Activated naive CD4-positive, alpha-beta T cell treated with Interleukin-2 at 50 U/mL for 16 hours (primary cell): ENCODE measurements around the gene MERTK.
"Not testable (repeated sequence)": the region's sequence is repeated elsewhere in the genome, so short reads cannot be mapped to it uniquely, and the experiment has no call there.

ENCODE experiments used
- DNase-seq: peaks from one replicate; pipeline ENCODE4 v3.0.0-alpha.2; 2020

Gene MERTK

GRCh38 chr2:111946294-111947114, 48.1 kb downstream of the MERTK start:
- no peak for DNase-seq

GRCh38 chr2:111947219-111947618, 48.8 kb downstream of the MERTK start:
- DNase-seq, result no peak

- DNase-seq, result no peak
Measured at GRCh38 chr2:111948832-111949231, 50.4 kb downstream of the MERTK start.

- DNase-seq, result no peak
Measured at GRCh38 chr2:111950236-111950635, 51.8 kb downstream of the MERTK start.

GRCh38 chr2:111951486-111951885, 53.1 kb downstream of the MERTK start:
- DNase-seq, result no peak

GRCh38 chr2:111952871-111953452, 54.6 kb downstream of the MERTK start:
- no peak for DNase-seq

- DNase-seq, result no peak
Measured at GRCh38 chr2:111954602-111955332, 56.4 kb downstream of the MERTK start.

GRCh38 chr2:111957872-111958354, 59.5 kb downstream of the MERTK start:
- no peak for DNase-seq

GRCh38 chr2:111958901-111959300, 60.5 kb downstream of the MERTK start:
- no peak for DNase-seq

- no peak for DNase-seq
Measured at GRCh38 chr2:111961663-111962062, 63.3 kb downstream of the MERTK start.

GRCh38 chr2:111963086-111963485, 64.7 kb downstream of the MERTK start:
- not testable (repeated sequence) for DNase-seq

- not testable (repeated sequence) for DNase-seq
Measured at GRCh38 chr2:111963508-111963907, 65.1 kb downstream of the MERTK start.

GRCh38 chr2:111965062-111965461, 66.7 kb downstream of the MERTK start:
- DNase-seq, result no peak

- no peak for DNase-seq
Measured at GRCh38 chr2:111966241-111966640, 67.8 kb downstream of the MERTK start.

- no peak for DNase-seq
Measured at GRCh38 chr2:111967018-111967417, 68.6 kb downstream of the MERTK start.

- DNase-seq, result no peak
Measured at GRCh38 chr2:111970453-111970852, 72.0 kb downstream of the MERTK start.

GRCh38 chr2:111972955-111973565, 74.7 kb downstream of the MERTK start:
- no peak for DNase-seq

GRCh38 chr2:111973701-111974100, 75.3 kb downstream of the MERTK start:
- no peak for DNase-seq

- DNase-seq, result no peak
Measured at GRCh38 chr2:111975053-111975552, 76.7 kb downstream of the MERTK start.

GRCh38 chr2:111975819-111976218, 77.4 kb downstream of the MERTK start:
- DNase-seq, result no peak

GRCh38 chr2:111977240-111977639, 78.8 kb downstream of the MERTK start:
- no peak for DNase-seq

GRCh38 chr2:111978452-111979170, 80.2 kb downstream of the MERTK start:
- no peak for DNase-seq
